ENCODE measurements around the gene EXPH5.

GRCh38 chr11:108545909-108546501 lies 47.6 kb downstream of the EXPH5 start:
- no peak for TF ChIP-seq CTCF (IDR thresholded peaks at IDR 0.05)
- TF ChIP-seq POLR2A (IDR thresholded peaks at IDR 0.05): no peak

Data from body of pancreas (tissue), 4 donors.